ENCODE measurements around the gene POLD3. TPM values are rescaled to one million over a fixed set of nuclear protein-coding genes. Genes with fewer than 3 reads are reported as not detected.

POLD3 gene
- total RNA-seq, 3 donors from 2014 or later, result 37.5 to 45.7 (median 37.5) TPM

DNA sequence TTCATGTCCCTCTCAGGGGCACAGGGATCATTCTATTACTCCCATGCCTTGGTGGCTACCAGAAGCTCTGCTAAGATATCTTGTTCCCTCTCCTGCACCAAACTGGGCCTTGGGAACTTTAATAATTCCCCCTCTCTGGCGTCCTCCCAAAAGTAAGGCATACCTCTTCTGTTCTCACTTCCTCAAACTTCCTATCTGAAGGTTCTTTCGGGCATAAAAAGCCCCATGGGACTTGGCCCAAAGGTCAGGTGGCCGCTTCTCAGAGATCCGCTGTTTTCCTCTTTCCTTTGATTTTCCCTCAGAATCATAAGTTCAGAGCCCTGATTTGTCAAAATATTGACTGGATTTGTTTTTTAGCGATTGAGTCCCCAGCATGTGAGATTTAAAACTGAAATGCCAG is 13.0 kb downstream of the POLD3 start:
- Mint-ChIP-seq H3K4me3 (no peak overlapping the region), H3K27me3 (ENCODE audit: low read depth) (no peaks in the 10 kb centered on the region), H3K9me3 (no peaks in the 10 kb centered on the region), H3K36me3 (ENCODE audit: insufficient read depth) (peaks cover 17% of the 10 kb centered on the region), H3K4me1 (ENCODE audit: low read depth) (no peaks in the 10 kb centered on the region)
- DNase-seq (no peak), ATAC-seq (no peak)

DNA sequence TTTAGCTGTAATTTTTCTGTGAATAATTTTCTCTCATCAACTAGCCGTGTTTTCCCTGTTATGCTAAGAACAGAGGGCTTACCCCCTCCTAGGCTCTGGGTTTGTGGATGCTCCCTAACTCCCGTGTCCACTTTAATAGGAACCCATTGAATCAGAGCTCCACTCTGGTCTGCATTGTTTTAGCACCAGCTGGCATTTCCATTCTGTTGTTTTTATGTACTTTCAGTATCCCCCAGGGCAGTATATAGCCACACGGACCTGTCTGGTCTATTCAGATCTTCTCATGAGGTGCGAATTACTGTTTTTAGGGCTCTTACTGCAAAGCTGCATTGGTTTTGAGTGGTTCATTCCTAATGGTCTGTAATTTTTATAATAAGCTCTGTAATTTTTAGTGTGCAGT is 16.0 kb downstream of the POLD3 start:
- no peak for DNase-seq
- H3K36me3 Mint-ChIP-seq (ENCODE audit: insufficient read depth), result peaks cover 22% of the 10 kb centered on the region

DNA sequence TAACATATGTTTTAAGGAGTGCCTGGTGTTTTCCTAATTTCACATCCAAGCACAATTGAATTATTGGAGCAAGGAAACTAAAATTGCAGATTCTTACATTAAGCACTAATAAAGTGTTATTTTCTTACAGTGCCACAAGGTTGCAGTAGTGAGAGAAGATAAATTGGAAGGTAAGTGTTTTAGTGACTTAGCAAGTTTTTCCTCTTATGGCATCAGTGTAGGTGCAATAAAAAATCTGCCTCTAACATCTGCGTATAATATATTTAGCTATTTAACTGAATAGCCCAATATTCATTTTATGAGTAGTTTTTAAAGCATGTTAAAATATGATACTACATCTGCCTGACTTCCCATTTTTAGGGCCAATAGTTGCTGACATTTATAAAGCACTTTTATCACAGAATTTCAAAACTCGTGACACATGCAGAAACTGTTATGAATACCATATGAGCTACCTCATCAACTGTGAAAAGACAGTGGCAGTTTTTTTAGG is 19.0 kb downstream of the POLD3 start:
- ATAC-seq, result no peak

More for the DNA sequence above, 16.0 kb downstream of the POLD3 start:
- Mint-ChIP-seq H3K4me3 (no peak overlapping the region), H3K9me3 (no peaks in the 10 kb centered on the region), H3K4me1 (ENCODE audit: low read depth) (no peaks in the 10 kb centered on the region), H3K27me3 (ENCODE audit: low read depth) (no peaks in the 10 kb centered on the region)
- no peak for ATAC-seq

DNA sequence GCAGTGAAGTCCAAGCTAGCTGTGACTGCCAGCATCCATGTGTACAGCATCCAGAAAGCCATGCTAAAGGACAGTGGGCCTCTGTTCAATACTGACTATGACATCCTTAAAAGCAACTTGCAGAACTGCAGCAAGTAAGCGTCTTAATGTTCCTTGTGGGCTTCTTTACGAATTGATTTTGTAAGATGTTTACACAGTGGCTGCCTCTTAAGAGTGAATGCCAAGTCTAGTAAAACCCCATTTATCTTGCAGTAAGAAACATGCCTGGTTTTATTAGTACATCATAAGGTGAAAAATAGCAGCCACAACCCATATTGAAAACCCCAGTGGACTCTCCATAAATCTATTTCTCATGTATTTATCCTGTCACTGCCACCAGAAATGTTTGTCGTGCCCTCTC is 20.5 kb downstream of the POLD3 start:
- ATAC-seq, result no peak
- no peak overlapping the region for H3K4me3 Mint-ChIP-seq
- no peak for DNase-seq
- H3K9me3 Mint-ChIP-seq, result no peaks in the 10 kb centered on the region
- no peaks in the 10 kb centered on the region for H3K4me1 Mint-ChIP-seq (ENCODE audit: low read depth)
- peaks cover 21% of the 10 kb centered on the region for H3K36me3 Mint-ChIP-seq (ENCODE audit: insufficient read depth)
- no peaks in the 10 kb centered on the region for H3K27me3 Mint-ChIP-seq (ENCODE audit: low read depth)

More for the DNA sequence above, 19.0 kb downstream of the POLD3 start:
- Mint-ChIP-seq H3K36me3 (ENCODE audit: insufficient read depth) (peaks cover 15% of the 10 kb centered on the region), H3K9me3 (no peaks in the 10 kb centered on the region), H3K4me3 (no peak overlapping the region), H3K4me1 (ENCODE audit: low read depth) (no peaks in the 10 kb centered on the region), H3K27me3 (ENCODE audit: low read depth) (no peaks in the 10 kb centered on the region)
- DNase-seq, result no peak

- peaks cover 31% of the 10 kb centered on the region for H3K36me3 Mint-ChIP-seq (ENCODE audit: insufficient read depth)
- H3K4me1 Mint-ChIP-seq (ENCODE audit: low read depth), result no peaks in the 10 kb centered on the region
- DNase-seq (no peak), ATAC-seq (no peak)
- no peaks in the 10 kb centered on the region for H3K9me3 Mint-ChIP-seq
- no peak overlapping the region for H3K4me3 Mint-ChIP-seq
- no peaks in the 10 kb centered on the region for H3K27me3 Mint-ChIP-seq (ENCODE audit: low read depth)
These were observed 22.9 kb downstream of the POLD3 start for GRCh38 chr11:74615311-74615710.

DNA sequence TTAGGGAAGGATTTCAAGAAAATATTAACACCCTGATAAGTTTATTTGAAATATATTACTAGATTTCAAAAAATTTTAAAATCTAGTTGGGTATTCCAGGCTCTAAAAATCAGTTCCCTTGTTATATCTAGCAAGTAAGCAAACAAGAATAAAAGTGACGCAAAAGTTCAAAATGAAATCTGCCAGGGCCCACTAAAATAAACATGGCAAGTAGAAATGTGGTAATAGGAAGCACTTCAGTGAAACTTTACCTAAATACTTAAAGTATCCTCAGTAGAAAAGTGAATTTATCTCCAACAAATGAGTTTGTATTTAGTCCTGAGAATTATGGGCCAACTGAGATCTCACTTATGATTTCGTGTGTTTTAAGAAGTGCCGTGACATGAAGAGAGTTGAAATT is 23.6 kb downstream of the POLD3 start:
- H3K4me1 Mint-ChIP-seq (ENCODE audit: low read depth), result no peaks in the 10 kb centered on the region
- no peaks in the 10 kb centered on the region for H3K27me3 Mint-ChIP-seq (ENCODE audit: low read depth)
- H3K9me3 Mint-ChIP-seq, result no peaks in the 10 kb centered on the region
- DNase-seq (no peak), ATAC-seq (no peak)
- no peak overlapping the region for H3K4me3 Mint-ChIP-seq
- H3K36me3 Mint-ChIP-seq (ENCODE audit: insufficient read depth), result peaks cover 36% of the 10 kb centered on the region

- H3K36me3 Mint-ChIP-seq (ENCODE audit: insufficient read depth), result peaks cover 46% of the 10 kb centered on the region
These were observed 28.1 kb downstream of the POLD3 start for GRCh38 chr11:74620531-74620930.

GRCh38 chr11:74626130-74626529 is 33.7 kb downstream of the POLD3 start:
- H3K9me3 Mint-ChIP-seq, result no peaks in the 10 kb centered on the region
- DNase-seq, result no peak
- peaks cover 44% of the 10 kb centered on the region for H3K36me3 Mint-ChIP-seq (ENCODE audit: insufficient read depth)
- no peaks in the 10 kb centered on the region for H3K4me1 Mint-ChIP-seq (ENCODE audit: low read depth)
- no peak for ATAC-seq
- H3K4me3 Mint-ChIP-seq, result no peak overlapping the region
- H3K27me3 Mint-ChIP-seq (ENCODE audit: low read depth), result no peaks in the 10 kb centered on the region

More at GRCh38 chr11:74620531-74620930, 28.1 kb downstream of the POLD3 start:
- DNase-seq, result no peak
- Mint-ChIP-seq H3K27me3 (ENCODE audit: low read depth) (no peaks in the 10 kb centered on the region), H3K4me3 (no peak overlapping the region), H3K4me1 (ENCODE audit: low read depth) (no peaks in the 10 kb centered on the region), H3K9me3 (no peaks in the 10 kb centered on the region)
- ATAC-seq, result no peak

- no peak overlapping the region for H3K4me3 Mint-ChIP-seq
- H3K27me3 Mint-ChIP-seq (ENCODE audit: low read depth), result no peaks in the 10 kb centered on the region
- ATAC-seq (no peak), DNase-seq (no peak)
- H3K9me3 Mint-ChIP-seq, result no peaks in the 10 kb centered on the region
- no peaks in the 10 kb centered on the region for H3K4me1 Mint-ChIP-seq (ENCODE audit: low read depth)
- H3K36me3 Mint-ChIP-seq (ENCODE audit: insufficient read depth), result peaks cover 41% of the 10 kb centered on the region
These were observed 34.2 kb downstream of the POLD3 start for GRCh38 chr11:74626604-74627003.

DNA sequence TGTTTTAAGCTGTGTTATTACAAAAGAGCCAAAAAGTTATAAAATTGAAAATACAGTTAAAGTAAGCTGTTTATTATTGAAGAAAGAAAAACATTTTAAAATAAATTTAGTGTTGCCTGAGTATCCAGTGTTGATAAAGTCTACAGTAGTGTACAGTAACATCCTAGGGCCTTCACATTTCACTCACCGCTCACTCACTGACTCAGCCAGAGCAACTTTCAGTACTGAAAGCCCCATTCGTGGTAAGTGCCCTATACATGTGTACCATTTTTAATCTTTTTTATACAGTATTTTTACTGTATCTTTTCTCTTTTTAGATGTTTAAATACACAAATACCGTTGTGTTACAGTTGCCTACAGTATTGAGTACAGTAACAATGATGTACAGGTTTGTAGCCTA is 35.0 kb downstream of the POLD3 start:
- DNase-seq, result no peak
- H3K4me3 Mint-ChIP-seq, result no peak overlapping the region
- H3K36me3 Mint-ChIP-seq (ENCODE audit: insufficient read depth), result peaks cover 41% of the 10 kb centered on the region
- no peaks in the 10 kb centered on the region for H3K9me3 Mint-ChIP-seq
- no peaks in the 10 kb centered on the region for H3K4me1 Mint-ChIP-seq (ENCODE audit: low read depth)
- no peak for ATAC-seq
- H3K27me3 Mint-ChIP-seq (ENCODE audit: low read depth), result no peaks in the 10 kb centered on the region

DNA sequence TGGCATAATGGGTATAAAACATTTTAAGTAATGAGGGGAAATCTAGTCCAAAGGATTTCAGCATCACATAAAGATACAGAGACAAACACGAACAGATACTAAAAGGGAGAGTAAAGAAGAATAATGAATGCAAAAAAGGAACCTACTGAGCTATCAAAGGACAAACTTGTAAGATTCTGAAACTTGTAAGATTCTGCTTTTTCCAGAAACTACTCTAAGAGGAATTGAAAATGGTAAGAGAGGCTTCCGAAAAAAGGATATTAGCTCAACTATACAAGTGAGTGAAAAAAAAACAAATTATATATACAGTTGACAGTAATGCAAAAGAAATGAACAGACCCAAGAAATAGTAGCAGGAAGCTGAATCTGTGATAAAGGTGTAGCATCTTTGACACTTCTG is 37.7 kb downstream of the POLD3 start:
- DNase-seq (no peak), ATAC-seq (no peak)
- H3K9me3 Mint-ChIP-seq, result no peaks in the 10 kb centered on the region
- H3K4me3 Mint-ChIP-seq, result no peak overlapping the region
- peaks cover 54% of the 10 kb centered on the region for H3K36me3 Mint-ChIP-seq (ENCODE audit: insufficient read depth)
- H3K4me1 Mint-ChIP-seq (ENCODE audit: low read depth), result no peaks in the 10 kb centered on the region
- H3K27me3 Mint-ChIP-seq (ENCODE audit: low read depth), result no peaks in the 10 kb centered on the region

DNA sequence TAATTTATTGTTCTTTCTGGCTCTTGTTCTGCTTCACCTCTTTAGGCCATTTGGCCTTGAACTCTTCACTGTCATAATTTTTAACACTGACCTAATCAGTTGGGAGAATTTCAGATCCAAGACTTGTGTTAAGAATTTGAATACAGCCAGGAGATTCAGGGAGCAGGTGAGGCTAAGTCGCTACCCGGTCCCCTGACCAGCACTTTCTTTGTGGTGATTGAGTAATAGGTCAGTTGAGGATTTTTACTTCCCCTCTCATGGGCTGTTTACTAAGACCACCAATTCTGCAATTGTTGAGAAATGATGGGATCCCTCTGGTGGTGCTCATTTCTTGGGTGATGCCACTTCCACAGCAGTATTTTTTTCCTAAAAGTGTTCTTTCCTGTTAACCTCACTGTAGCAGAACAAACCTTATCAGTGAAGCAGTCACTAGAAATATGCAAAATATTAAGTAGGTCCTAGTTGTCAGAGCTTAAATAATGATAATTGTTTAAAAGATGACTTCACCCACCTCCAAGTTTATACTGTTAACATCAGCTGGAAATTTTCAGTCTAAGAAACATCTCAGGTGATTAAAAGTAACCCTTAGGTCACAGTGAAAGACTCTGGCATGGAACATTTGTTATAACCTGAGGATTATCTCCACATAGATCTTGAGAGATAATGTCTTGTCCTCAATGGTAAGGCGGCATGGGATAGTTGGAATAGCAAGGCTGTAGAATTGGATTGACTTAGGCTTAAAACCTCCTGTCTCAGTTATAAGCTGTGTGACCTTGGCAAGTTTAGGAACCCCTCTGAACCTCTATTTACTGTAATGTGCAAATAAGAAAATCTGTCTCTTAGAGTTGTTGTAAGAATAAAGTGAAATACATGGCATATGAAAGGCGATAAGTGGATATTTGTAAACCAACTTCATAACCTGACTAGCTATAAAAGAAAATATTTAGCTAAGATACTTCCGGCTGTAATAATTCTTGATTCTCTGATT is 41.3 kb downstream of the POLD3 start:
- Mint-ChIP-seq H3K4me3 (no peak overlapping the region), H3K4me1 (ENCODE audit: low read depth) (peaks cover 11% of the 10 kb centered on the region), H3K36me3 (ENCODE audit: insufficient read depth) (peaks cover 62% of the 10 kb centered on the region), H3K27me3 (ENCODE audit: low read depth) (no peaks in the 10 kb centered on the region), H3K9me3 (no peaks in the 10 kb centered on the region)
- DNase-seq, result no peak
- ATAC-seq, result no peak

DNA sequence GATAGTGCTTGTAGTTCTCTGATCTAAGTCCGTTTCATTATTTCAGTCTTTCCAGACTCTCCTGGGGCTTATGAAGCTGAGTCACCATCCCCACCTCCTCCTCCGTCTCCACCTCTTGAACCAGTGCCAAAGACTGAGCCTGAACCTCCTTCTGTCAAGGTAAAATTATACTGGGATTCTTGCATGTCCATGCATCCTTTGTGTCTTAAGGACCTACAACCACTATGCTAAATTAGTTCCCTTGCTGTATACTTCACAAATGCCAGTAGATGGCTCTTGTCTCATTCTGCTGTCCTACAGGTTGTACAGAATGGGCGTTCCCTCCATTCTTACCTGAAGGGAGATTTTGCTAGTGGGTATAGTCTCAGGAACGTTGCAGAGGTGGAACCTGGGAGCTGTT is 42.2 kb downstream of the POLD3 start:
- peaks cover 60% of the 10 kb centered on the region for H3K36me3 Mint-ChIP-seq (ENCODE audit: insufficient read depth)
- no peaks in the 10 kb centered on the region for H3K9me3 Mint-ChIP-seq
- H3K4me1 Mint-ChIP-seq (ENCODE audit: low read depth), result peaks cover 11% of the 10 kb centered on the region
- no peak for DNase-seq
- H3K4me3 Mint-ChIP-seq, result no peak overlapping the region
- no peak for ATAC-seq
- no peaks in the 10 kb centered on the region for H3K27me3 Mint-ChIP-seq (ENCODE audit: low read depth)

GRCh38 chr11:74636630-74637184 is 44.3 kb downstream of the POLD3 start:
- no peaks in the 10 kb centered on the region for H3K27me3 Mint-ChIP-seq (ENCODE audit: low read depth)
- peaks cover 60% of the 10 kb centered on the region for H3K36me3 Mint-ChIP-seq (ENCODE audit: insufficient read depth)
- no peaks in the 10 kb centered on the region for H3K9me3 Mint-ChIP-seq
- peak; percentile 80 to 86 for ATAC-seq
- no peak for DNase-seq
- peaks cover 11% of the 10 kb centered on the region for H3K4me1 Mint-ChIP-seq (ENCODE audit: low read depth)
- H3K4me3 Mint-ChIP-seq, result no peak overlapping the region

- H3K9me3 Mint-ChIP-seq, result no peaks in the 10 kb centered on the region
- no peak overlapping the region for H3K4me3 Mint-ChIP-seq
- peaks cover 11% of the 10 kb centered on the region for H3K4me1 Mint-ChIP-seq (ENCODE audit: low read depth)
- no peak for ATAC-seq
- no peak for DNase-seq
- H3K27me3 Mint-ChIP-seq (ENCODE audit: low read depth), result no peaks in the 10 kb centered on the region
- peaks cover 65% of the 10 kb centered on the region for H3K36me3 Mint-ChIP-seq (ENCODE audit: insufficient read depth)
These were observed 45.3 kb downstream of the POLD3 start for GRCh38 chr11:74637700-74638099.

Measured in activated T-cell treated with anti-CD3 and anti-CD28 coated beads, Interleukin-2, amount 50 U/mL, for 4 hours (primary cell).